Vagina (tissue), 2 donors: Measurements from ENCODE around the gene SLC37A2.

ENCODE experiments used
- POLR2A ChIP-seq, 2 donors: fragments of 450-650 bp; IDR thresholded peaks; one replicate each; pipeline ENCODE4 v1.6.1; 2017; ENCODE audit warnings: antibody characterized with exemption in 2 of 2, mild to moderate bottlenecking in 2 of 2, moderate library complexity in 2 of 2
- TF ChIP-seq, protein P1 (sequence below), 3 experiments: fragments of 450-650 bp in 2 of 3; fragments of 200-600 bp in 1 of 3; sonication (generic) in 1 of 3; IDR thresholded peaks; one replicate each; pipeline ENCODE4 v1.5.1; 2017 to 2019; ENCODE audit warnings: antibody characterized with exemption in 3 of 3, mild to moderate bottlenecking in 2 of 3, moderate library complexity in 2 of 3

DNA sequence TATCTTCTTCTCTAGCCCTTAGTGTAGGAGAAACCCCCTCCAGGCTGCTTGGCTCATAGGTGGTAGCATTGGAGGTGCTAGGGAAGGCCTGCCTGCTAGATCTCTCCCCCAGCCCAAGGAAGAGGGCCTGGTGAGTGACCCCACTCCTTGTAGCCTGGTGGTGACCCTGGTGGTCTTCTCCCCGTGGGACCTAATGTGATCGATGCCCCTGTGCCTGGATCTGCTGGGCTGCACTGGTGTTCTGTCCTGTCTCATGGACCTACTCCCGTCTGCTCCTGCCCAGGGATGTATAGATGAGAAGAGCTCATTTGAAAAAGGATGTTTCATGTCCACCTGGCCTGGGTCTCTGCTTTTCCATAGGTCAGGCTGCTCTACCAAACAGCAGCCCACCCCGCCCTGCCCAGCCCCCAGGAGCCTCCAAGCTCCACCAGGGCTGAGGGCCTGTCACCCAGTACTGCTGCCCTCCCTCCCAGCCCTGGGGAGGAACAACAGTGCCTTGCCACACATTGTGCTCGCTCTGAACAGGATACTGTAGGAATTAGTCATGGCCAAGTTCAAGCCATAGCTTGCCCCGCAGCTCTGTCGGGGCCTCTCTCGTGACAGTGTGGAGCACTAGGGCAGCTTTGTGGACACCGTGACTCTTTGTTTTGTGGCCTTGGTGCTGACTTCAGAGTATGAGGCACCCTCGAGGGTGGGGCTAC, 19.7 kb downstream of the SLC37A2 start:
- TF ChIP-seq, protein P1, sequence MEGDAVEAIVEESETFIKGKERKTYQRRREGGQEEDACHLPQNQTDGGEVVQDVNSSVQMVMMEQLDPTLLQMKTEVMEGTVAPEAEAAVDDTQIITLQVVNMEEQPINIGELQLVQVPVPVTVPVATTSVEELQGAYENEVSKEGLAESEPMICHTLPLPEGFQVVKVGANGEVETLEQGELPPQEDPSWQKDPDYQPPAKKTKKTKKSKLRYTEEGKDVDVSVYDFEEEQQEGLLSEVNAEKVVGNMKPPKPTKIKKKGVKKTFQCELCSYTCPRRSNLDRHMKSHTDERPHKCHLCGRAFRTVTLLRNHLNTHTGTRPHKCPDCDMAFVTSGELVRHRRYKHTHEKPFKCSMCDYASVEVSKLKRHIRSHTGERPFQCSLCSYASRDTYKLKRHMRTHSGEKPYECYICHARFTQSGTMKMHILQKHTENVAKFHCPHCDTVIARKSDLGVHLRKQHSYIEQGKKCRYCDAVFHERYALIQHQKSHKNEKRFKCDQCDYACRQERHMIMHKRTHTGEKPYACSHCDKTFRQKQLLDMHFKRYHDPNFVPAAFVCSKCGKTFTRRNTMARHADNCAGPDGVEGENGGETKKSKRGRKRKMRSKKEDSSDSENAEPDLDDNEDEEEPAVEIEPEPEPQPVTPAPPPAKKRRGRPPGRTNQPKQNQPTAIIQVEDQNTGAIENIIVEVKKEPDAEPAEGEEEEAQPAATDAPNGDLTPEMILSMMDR (IDR thresholded peaks at IDR 0.05), result no peak
- TF ChIP-seq POLR2A (IDR thresholded peaks at IDR 0.05), result no peak
